GM19324 (cell line): ENCODE results near the gene NAT9.
A peak's percentile ranks its signal among the peaks of the same experiment; 100 is the strongest.

Source experiments
- ATAC-seq: cut with Tn5 transposase; IDR thresholded peaks from one replicate; pipeline ENCODE4 v1.9.1; 2021; ENCODE audit warnings: mild to moderate bottlenecking, moderate library complexity; ENCODE audit not compliant: unreplicated experiment, low FRiP score

The NAT9 gene

GRCh38 chr17:74776044-74776962 lies at the start of gene NAT9:
Gene NAT9, minus strand, starts transcription at chr17:74776345. Its CDS starts 647 bp downstream, at chr17:74775698.
- ATAC-seq: peak; percentile 82

DNA sequence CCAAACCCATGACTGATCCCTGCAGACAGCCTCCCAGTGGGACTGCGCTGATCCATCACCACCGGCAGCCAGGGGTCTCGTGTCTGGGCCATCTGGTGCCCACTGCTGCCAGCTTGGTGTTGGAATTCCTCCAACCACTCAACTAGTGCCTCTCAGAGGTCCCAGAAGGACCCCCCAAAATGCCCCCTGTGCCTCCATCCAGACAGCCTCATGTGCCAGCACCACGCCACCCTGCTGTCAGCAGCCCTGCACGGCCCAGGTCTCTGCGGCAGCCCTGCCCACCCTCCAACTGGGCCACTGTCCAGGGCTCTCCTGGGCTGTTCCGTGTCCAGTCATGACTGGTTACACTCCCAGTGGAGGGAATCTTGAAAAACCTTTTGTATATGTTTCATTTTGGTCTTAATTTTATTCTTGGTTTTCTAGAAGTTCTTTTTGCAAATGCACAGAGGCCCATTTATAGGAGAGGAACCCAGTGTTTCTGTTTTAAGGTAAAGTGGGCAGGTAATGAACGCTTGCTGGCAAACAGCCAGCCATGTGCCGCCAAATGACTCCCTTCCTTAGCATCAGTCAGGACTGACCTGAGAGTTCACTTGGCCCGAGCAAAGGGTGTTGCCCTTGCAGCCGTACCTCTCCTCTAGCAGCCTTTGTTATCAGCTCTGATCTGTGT lies 48.9 kb upstream of the NAT9 start:
- ATAC-seq: no peak

- ATAC-seq: no peak
Measured at GRCh38 chr17:74822939-74823367, 46.8 kb upstream of the NAT9 start.

GRCh38 chr17:74822335-74822938 lies 46.3 kb upstream of the NAT9 start:
- ATAC-seq: no peak

- ATAC-seq: no peak
Measured at GRCh38 chr17:74821655-74822334, 45.6 kb upstream of the NAT9 start.

DNA sequence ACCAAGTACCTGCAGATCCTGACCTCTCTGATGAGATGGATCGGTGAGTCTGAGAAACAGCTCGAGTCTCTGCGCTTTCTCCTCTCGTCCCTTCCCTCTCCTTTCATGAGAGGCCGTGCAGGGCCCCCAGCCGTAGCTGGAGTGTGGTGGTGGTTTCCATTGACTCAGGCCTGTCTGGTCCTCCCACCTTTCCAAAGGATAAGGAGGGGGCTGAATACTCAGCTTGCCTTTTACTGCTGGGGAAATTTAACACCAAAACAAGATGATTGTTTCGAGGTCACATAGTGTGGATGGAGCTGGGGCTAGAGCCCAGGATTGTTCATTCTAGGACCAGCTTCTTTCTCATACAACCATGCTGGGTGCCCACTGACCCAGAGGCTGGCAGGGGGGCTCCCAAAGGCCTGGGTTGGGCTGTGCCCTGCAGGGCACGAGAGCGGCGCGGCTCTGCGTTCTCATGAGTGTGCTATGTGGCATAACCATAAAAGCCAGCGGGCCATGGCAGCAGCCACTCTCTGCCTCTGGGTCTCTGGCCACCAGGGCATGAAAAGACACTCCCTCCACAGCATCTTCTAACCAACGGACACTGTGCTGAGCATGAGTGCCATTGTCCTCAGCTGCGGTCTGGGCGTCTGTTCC lies 43.8 kb upstream of the NAT9 start:
- ATAC-seq: no peak

DNA sequence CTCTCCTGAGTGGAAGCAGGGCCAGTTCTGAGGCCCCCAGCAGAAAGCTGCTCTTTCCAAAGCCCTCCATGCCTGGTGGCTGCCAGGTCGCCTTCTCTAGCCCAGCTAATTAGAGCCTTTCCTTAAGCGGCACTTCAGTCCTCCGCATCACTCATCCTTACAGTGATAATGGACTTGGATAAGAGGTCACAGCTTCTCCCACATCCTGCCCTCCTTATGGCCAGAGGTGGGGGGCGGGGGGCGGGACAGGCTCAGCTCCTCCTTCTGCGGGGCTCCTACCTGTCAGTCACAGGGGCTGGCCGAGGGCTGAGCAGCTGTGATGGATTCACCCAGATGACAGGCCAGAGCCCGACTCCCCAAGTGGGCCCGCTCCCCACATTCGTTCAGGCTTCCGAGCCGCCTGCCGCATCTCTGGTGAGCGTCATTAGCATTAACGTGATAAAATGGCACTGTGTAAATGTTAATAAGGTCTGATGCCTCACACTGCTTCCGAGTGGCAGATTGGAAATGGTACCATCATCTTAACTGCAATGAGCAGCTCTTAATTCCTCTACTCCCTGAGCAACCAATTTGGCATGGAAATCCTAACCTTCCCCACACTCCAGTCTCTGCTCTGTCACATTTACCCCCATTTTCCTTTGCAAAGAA lies 42.3 kb upstream of the NAT9 start:
- ATAC-seq: no peak

DNA sequence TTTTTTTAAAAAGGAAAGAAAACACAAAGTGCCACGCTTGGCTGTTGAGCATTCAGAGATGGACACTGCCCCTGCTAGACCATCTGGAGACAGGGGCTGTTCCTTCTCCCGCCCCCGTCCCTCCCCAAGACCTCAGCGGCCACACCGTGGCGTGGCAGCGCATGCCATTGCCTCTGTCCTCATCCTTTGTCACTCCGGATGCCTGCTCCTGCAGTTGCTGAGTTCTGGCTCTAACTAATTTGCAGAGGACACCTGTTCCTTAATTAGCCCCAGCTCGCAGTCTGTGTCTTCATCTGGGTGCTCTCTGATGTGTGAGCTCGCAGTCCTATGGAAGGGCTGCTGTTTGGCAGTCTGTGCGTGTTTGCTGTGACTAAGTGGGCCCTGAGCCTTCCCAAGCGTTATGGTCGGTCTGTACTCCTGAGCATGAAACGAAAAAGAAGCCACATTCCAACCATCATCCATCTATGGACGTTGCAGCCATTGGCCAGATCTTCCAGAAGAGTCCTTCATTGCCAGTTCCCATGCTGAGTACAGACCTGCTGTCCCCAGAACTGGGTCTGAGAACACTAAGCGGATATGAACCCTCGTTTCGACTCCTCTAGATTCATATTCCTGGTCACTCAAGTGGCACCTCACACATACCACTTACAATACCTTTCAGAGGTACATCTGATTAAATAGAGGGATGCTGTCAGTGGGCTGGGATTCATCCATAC lies 40.9 kb upstream of the NAT9 start:
- ATAC-seq: no peak

DNA sequence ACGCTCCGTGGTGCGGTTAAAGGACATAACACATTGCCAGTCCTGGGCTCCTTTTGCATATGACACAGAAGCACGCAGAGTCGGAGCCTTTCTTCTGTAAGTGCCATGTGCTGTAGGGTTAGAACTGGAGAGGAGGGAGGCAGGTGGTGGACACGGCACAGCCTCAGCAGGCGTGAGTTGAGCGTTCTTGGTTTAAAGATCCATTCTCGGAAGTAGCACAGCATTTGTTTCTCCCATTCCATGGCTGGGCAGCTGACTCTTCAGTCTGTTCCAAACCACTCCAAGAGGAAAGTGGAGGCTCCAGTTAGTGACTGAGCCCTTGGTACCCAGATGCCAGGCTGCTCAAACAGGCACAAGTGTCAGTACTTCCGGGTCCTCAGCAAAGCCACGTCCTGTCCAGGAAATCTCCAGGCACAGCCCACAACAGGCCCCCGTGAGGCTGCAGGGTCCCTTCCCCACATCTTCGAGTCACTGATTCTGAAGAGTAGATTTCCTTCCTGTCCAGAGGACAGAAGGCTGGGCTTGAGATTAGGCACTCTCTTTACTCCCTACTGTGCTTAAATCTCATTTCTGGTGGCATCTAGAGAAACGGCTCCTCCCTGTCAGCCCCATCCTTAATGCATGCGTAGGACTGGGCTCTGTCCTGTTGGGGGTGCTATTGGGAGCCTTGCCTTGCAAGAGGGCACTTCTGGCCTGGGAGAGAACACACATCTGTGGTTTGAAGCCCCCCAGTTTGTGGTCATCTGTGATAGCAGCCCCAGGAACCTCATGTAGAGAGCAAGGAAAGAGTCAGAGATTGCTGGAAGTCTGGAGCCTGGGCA lies 39.6 kb upstream of the NAT9 start:
- ATAC-seq: no peak

DNA sequence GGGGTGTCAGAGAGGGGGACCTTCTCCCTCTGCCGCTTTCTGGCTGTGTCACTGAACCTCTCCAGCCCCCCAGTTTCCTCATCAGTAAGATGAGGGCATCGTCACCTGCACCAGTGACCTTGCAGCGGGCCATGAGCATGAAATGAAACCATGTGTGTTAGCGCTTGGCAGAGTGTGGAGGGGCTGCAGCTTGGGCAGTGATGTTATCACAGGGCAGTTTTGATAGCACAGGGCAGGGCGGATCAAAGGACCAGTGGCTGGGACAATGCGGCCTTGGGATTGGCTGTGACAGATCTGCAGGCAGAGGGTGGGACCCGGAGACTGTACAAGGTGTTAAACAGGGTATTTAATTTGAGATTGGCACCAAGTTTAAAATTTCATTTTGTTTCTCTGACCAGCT lies 38.9 kb upstream of the NAT9 start:
- ATAC-seq: no peak

DNA sequence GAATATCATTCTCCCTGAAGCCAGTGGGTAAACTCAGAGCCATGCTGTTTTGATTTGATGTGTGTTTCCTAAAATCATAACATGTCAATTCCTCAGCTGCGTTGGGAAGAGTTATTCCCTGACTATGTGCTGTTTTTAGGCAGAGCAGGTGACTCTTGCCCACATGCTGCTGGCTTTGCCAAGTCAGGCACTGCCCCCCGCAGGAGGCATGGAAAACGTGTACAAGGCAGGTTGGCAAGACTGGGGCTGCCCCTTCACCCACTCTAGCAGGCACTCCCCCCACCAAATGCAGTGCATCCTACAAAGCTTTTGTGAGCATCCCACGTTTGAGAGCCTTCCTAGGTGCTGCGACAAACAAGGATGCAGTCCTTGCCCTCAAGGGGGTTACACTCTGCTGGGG lies 38.3 kb upstream of the NAT9 start:
- ATAC-seq: no peak

DNA sequence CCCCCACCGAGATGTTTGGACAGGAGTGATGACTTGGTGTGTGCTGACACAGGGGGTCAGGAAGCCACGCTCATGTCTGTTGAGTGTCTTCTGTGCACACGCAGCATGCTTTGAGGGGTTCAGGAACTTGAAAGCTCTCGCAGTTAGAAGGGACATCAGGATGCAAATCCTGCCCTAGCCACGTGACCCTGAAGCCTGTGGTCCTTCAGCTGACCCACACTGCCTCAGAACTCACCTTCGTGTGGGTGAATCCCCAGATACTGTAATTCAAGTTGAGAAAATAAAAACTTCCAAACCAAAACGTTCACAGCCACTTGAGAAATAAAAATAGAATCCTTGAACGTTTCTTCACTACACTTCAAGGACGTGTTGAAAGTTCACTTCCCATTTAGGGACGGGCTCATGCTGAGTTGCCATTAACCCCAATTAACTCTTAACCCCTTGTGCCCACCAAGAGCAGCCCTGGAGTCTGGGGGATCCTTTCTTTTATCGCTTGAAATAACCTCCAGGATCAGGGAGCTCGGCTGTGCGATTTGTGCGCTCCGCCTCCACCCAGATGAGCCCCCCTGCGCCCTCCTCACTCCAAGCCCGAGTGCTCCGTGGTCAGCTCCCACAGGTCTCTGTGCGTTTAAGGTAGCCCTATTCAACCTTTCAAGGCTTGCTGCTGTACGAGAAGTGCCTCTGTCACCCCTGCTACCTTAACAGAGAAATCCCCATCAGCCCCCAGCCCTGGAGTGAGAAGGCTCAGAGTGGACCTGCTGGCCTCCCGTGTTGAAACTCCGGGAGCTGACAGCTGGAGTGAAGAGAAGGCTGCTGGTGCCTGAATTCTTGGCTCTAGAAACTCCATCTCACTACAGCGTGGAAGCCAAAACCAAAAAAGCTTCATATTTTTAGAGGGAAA lies 36.2 kb upstream of the NAT9 start:
- ATAC-seq: no peak

GRCh38 chr17:74810699-74811485 lies 34.7 kb upstream of the NAT9 start:
- no peak for ATAC-seq

- no peak for ATAC-seq
Measured at GRCh38 chr17:74808714-74809430, 32.7 kb upstream of the NAT9 start.

- no peak for ATAC-seq
Measured at GRCh38 chr17:74807925-74808324, 31.8 kb upstream of the NAT9 start.

- ATAC-seq: no peak
Measured at GRCh38 chr17:74807441-74807840, 31.3 kb upstream of the NAT9 start.
